NCI-H2171 treated with DMSO at 0.1 percent for 48 hours (cell line): Measurements from ENCODE around the gene NDUFS2.
A peak's percentile ranks its signal among the peaks of the same experiment; 100 is the strongest.

ENCODE experiments used
- DNase-seq: peaks from one replicate; lab custom pipeline; 2025; lab: John Stamatoyannopoulos, UW

Gene NDUFS2

GRCh38 chr1:161172776-161173376 lies 29.3 kb upstream of the NDUFS2 start:
- DNase-seq = no peak

DNA sequence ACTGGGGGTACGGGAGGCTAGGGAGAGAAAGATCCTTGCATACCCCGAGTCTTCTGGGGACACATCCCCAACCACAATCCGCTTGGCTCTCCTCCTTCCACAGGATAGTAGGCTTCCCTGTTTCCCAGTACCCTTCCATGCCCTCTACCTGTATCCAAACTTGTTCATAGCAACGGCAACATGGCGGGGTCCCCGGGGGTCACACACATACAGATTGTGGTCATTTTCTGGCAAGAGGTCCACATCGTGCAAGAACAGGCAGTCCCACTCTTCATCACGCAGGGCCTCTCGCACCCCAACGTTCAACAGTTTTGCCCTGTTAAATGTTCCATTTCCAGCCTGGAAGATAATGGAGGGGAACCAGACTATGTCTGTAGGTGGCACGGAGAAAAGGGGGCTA lies 28.5 kb upstream of the NDUFS2 start:
- DNase-seq = no peak

DNA sequence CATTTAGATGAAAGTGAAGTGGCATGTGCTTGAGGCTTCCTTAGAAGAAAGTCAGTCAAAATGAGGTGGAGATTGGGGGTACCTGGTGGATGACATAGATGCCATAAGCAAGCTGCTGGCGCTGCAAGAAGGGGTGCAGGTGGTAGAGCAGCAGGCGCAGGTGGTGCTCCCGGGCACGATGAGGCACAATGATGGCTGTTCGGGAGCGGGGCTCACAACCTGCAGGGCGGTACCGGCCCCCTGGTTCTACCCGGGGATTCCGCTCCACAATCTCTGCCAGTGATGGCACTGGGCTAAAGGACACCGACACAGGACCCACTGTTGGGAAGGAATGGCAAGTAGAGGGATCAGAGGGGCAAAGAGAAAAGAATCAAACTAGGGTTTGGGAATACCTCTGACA lies 27.3 kb upstream of the NDUFS2 start:
- DNase-seq = no peak

- no peak for DNase-seq
These were observed 26.3 kb upstream of the NDUFS2 start for GRCh38 chr1:161175771-161176453.

GRCh38 chr1:161176468-161177111 lies 25.6 kb upstream of the NDUFS2 start:
- no peak for DNase-seq

DNA sequence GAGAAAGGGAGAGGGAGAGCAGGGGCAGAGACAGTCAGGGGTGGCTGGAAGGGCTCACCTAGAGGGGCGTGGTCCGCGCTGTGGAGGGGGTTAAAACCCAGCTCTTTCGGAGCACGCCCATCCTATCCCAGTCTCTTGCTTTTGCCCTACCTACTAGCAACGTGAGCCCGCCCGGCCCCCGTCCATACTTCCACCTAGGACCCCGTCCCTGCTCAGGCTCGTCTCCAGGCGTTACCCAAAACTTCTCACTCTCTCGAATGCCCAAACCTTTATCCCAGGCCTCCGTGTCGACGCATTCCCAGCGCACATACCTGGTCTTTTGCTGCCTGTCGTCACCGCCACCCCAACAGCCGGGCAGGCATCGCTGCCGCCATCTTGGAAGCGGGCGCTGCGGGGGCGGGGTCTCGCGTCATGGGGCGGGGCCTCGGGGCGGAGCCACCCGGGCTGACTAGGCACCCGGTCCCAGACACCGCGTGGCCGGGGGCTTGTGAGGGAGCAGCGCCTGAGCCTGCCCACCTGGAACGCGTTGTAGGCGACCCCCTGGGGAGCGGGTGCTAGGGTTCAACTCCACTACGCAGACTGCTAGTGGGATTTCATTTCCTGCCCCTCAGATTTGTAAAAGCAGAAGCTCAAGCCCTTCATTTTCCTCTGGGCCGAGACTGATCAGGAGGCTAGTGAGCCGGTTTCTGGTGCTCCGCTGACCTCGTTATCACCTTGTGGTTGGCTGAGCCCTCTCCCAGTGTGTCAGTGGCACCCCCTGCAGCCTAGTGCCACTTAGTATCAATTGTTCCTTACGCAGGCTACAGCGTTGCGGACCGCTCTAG lies 24.8 kb upstream of the NDUFS2 start, which contains the start of gene B4GALT3:
TSS of gene B4GALT3 (minus strand) at position 396 of the 824 bp plus-strand sequence. CDS start 1,447 bp downstream, outside the sequence.
- DNase-seq = peak; percentile 81

- DNase-seq = no peak
These were observed 24.3 kb upstream of the NDUFS2 start for GRCh38 chr1:161177936-161178244.

GRCh38 chr1:161179698-161180097 lies 22.5 kb upstream of the NDUFS2 start:
- DNase-seq = no peak

DNA sequence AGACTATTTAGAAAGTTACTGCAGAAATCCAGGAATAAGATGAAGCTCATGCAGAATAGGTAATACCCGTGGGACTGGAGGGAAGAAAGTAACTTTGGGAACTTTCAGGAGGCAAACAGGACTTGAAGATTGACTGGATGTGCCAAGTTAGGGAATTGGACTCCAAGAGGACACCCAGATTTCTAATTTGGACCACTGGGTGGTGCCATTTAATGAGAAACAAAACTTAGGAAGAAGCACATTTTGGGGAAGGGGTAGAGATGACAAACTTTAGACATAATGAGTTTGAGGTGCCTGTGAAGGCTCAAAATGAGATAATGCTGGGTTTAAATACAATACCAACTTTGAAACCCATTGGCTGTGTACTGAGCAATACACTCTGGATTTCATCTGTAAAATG lies 21.5 kb upstream of the NDUFS2 start:
- DNase-seq = no peak

- DNase-seq = no peak
These were observed 20.0 kb upstream of the NDUFS2 start for GRCh38 chr1:161182214-161182613.

DNA sequence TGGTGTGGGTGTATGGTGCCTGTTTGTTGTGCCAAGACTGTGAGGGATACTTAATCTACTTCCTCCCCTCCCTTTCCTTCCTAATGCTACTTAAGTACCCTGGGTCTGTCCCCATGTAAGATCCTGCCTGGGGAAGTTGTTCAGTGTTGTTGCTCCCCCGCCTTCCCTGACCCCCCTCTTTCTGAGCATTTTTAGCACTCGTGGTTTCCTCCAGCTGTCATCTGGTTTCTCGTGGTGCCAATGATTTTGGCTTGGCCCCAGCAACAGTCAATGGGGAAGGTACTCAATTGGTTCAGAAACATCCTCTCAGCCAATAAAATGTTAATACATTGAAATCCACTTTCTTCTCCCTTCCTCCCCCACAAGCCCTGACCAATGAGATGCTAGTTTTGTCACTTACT lies 16.9 kb upstream of the NDUFS2 start:
- DNase-seq = peak; percentile 93

DNA sequence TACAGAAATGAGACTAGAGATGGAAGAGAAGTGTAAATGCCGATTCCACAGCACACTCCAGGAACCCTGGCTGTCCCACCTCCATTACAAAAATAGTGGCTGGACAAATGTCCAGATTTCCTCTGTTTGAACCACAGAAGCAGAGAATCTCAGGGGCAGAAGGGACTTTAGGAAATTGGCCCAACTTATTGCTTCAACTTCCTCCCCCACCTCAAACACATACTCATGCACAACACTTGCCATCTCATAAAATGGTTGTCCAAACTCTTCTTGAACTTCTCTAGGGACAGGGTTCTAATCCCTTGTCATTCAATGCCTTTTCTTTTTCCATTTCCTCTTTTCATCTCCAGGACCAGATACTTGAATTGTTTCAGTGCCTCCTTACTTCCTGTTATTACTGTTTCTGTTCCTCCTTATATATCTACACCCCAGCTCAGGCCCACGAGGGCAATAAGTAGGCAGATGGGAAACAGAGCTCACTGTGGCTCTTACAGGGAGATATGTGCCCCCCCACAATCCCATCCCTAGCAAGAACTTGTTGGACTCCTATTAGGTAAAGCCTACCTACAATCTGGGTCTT lies 16.3 kb upstream of the NDUFS2 start:
- DNase-seq = no peak

GRCh38 chr1:161187311-161187710 lies 14.9 kb upstream of the NDUFS2 start:
- no peak for DNase-seq

DNA sequence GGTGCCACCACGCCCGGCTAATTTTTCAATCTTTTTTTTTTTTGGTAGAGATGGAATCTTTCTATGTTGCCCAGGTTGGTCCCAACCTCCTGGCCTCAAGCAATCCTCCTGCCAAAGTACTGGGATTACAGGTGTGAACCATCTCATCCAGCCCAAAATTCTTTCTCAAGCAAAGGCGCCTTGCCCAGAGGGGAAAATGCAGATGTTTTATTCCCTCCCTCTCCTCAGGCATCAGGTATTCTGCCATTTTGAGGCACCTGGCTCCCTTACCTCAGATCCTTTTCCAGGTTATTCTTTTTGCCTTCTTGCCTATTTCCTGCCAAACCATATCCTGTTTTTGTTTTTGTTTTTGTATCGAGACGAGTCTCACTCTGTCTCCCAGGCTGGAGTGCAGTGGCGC lies 13.8 kb upstream of the NDUFS2 start:
- DNase-seq = no peak

DNA sequence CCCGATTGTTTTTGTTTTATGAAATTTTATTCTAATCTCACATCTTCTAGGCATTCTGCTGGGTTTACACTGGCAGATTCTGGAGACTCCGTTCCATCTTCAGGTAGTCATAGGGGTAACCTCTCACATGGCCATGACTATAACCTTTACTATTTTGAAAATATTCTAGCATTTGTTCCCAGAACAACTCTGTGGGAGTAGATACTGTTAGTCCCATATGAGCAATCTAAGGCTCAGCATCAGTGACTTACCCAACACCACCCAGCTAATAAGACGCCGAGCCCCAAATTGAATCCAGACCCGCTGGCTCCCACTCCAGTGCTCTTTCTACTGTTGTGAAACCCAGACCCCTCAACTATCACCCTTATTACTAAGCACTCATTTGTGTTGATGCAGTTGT lies 13.1 kb upstream of the NDUFS2 start:
- no peak for DNase-seq

DNA sequence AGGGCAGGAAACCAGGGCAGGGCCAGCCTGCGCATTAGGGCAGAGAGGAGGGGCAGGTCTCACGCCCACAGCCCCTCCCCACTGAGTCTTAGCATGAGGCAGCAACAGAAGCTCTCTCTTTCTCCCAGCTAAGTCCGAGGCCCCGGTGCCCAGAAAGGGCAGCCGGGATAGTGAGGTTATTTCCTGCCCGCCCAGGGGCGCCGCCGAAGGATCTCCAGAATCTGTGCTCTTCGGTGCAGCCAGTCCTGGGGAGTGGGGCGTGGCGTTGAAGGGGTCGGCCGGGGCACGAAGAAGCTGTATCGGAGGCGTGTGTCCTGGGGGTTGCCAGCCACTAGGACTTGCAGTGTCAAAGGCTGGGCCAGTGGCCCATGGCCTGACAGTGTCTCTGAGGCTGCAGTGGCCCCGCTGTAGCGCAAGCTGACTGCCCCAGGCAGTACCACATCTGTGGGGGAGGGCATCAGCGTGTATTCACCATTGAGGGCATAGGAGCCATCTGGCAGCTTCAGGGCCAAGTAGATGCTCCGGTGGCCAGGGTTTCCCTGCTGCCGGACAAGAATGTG lies 11.1 kb upstream of the NDUFS2 start:
- no peak for DNase-seq

GRCh38 chr1:161191971-161192370 lies 10.2 kb upstream of the NDUFS2 start:
- DNase-seq = no peak

DNA sequence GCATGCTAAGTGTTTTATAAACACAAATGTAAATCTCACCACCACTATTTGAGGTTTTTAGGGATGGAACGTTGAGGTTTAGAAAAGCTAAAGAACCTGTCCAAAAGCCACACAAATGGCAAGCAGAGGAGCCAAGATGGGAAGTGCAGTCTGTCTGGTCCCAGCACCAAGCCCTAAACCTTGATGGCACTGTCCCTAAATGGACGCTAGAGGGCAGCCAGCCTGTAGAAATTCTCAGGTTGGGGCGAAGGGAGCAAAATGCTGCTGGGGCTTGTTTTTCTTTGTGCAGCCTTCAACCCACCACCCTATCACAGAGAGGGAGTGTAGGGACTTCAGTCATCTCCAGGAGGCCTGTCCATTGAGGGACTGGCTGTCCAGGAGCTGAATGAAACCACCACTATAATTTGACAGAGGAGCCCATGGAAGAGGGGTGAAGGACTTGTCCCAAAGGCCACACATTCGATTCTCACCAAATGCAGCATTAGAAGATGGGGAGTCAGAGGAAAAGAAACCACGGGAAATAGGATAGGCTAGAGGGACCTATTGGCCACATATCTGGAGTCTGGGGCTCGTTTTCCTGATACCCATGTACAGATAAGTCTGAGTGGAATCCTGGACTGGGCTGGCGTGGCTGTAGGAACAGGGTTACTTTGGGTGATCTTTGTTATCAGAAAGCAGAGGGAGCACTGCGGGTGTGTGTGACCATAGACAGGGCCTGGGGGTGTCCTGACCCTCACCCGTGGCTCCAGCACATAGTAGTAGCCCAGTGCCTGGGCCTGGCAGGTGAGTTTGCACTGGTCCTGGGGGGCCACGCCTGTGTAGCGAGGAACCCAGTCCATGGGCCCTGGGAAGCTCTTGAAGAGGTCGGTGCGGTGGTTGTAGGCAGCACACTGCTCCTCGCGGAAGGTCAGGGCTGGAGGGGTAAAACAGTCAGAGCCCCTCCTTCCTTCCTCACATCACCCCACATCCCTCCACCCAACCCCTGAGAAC lies 9.4 kb upstream of the NDUFS2 start:
- DNase-seq = peak; percentile 79

DNA sequence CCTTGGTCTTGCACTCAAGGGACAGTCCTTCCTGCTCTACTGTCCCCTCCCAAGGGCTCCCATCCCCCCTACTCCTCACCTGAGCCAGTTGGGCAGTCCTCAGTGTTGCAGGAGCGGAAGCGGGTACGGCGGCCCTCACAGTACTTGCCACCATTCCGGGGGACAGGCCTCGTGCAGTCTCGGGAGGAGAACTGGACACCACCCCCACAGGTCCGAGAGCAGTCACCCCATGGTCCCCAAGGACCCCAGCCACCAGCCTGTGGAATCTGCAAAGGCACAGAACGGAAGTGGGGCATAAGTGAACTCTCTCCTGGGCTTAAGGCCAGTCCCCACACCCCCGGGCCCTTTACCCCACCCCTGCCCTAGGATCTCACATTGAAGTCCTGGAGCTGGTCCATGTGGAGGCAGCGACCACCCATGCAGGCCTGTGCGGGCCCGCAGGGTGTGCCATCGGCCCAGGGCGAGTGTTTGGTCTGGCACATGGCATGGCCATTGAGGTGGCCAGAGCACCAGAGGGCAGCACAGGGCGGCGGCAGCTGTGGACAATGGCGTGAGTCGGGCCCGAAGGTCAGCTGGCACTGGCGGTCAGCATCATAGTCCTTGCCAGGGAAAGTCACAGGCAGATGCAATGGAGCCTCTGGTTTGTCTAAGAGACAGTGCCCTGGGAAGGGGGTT lies 8.5 kb upstream of the NDUFS2 start:
- DNase-seq = no peak

DNA sequence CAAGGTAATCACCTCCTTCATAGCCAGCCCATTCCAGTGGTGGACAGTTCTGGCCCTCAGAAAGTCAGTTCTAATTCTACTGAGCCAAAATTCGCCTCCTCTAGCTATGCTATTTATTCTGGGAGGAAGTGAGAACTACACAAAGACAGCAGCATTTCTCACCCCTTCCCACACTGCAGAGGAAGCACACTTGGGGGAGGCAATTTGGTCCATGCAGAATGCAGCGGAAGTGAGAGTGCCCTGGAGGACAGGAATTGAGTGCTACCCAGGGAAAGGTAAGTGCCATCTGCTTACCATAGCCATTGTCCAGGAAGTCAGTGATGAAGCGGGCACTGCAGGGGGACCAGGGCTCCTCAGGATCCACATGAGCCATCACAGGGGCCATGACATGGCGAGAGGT lies 7.0 kb upstream of the NDUFS2 start:
- DNase-seq = no peak
